Retinal pigment epithelial cell (primary cell): ENCODE measurements around the gene DLGAP3.

Source experiments
- DNase-seq: peaks from one replicate; pipeline ENCODE4 v3.0.0-alpha.2; 2010; ENCODE audit warnings: low read depth
- H3K4me3 ChIP-seq: 2 replicates; pipeline ENCODE4 v1.5.1; 2011; ENCODE audit warnings: mild to moderate bottlenecking, low read length, control low read depth, moderate library complexity
- TF ChIP-seq, protein P1 (sequence below): conservative IDR thresholded peaks from 2 replicates; pipeline ENCODE4 v1.5.1; 2011; ENCODE audit warnings: low read depth, low read length, control low read depth, inconsistent platforms

Gene DLGAP3

DNA sequence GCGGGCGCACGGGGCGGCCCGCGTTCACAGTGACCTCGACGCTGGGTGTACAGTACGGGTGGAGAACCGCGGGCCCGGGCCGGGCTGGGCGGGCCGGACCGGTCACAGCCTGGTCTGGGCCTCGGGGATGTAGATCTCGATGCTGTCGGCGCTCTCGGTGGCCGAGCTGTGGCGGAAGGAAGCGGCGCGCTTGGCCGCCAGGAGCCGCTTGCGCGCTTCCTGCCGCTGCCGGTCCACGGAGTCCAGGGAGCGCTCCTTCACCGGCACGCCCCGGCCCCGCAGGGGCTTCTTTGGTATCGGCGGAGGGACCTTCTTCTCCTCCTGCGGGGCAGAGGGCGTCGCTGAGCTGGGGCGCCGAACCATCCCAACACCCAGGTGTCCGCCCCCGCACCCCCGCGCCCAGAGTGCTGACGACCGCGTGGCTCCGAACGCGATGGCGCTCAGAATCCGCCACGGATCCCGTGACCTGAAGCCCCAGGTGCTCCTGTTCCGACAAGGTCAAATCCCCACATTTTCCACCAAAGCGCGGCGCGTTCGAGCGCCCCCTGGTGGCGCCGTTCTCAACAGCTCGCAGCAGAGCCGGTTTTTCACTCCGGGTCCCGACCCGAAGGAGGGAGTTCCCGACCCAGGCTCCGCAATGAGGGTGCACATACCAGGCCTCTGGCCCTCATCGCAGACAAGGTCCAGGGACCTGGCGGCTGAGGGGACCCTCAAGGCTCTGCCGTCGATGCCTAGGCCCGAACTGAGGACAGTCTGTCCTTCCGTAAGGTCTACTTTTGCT, 63.3 kb downstream of the DLGAP3 start:
- TF ChIP-seq, protein P1, sequence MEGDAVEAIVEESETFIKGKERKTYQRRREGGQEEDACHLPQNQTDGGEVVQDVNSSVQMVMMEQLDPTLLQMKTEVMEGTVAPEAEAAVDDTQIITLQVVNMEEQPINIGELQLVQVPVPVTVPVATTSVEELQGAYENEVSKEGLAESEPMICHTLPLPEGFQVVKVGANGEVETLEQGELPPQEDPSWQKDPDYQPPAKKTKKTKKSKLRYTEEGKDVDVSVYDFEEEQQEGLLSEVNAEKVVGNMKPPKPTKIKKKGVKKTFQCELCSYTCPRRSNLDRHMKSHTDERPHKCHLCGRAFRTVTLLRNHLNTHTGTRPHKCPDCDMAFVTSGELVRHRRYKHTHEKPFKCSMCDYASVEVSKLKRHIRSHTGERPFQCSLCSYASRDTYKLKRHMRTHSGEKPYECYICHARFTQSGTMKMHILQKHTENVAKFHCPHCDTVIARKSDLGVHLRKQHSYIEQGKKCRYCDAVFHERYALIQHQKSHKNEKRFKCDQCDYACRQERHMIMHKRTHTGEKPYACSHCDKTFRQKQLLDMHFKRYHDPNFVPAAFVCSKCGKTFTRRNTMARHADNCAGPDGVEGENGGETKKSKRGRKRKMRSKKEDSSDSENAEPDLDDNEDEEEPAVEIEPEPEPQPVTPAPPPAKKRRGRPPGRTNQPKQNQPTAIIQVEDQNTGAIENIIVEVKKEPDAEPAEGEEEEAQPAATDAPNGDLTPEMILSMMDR = peak; percentile 96
- no peak for DNase-seq
- H3K4me3 ChIP-seq = peak overlapping the region; percentile 61

DNA sequence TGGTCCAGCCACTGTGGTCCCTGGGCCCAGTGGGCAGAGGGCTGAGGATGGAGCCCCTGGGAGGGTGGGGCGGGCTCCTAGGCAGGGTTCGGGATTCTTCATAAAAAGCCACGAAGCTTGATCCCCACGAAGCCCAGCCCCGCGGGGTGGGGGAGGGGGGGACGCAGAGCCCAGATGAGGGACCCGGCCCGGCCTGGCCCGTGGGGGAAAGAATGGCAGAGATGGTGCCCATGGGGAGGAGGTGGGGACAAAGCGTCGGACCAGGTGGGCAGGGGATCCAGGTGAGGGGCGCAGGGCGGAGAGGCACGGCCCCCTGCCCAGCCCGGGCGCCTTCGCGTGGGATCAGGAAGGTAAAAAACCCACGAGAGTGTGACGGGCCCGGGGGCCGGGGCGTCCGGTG, 63.9 kb downstream of the DLGAP3 start:
- DNase-seq = no peak
- TF ChIP-seq, protein P1 = no peak
- peak overlapping the region; percentile 61 for H3K4me3 ChIP-seq

DNA sequence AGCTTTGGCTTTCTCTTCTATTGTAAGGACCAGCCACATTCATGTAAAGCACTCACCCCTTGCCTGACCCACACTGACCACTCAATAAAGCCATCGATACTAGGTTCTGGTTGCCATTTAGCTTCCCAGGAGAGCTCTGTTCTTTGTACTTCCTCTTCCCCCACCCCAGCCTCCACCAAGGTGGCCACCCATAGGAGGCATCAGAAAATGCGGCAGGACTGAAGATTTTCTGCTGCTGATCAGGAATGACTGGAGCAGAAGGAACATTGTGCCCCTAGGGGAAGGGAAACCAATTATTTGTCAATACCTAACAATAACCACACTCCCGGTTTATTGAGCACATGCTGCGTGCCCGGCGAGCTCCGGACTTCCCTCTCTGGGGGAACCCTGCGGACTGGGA, 64.7 kb downstream of the DLGAP3 start:
- TF ChIP-seq, protein P1 = no peak
- no peak overlapping the region for H3K4me3 ChIP-seq
- DNase-seq = no peak

DNA sequence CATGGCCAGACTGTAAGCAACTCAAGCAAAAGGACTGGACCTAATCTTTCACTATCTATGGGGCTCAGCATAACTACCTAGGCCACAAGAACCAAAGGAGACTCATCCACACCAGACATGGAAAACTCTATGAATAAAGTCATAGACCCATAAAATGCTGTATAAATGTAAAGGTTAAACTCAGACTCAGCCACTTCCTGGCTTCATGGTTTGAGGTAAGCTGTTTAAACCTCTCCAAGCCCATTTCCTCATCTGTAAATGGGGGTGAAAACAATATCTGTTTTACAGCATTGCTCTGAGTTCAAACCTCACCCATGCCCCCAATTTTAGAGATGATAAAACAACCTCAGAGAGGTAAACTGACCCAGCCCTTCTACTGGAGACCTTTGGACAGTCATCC, 65.9 kb downstream of the DLGAP3 start:
- H3K4me3 ChIP-seq = no peak overlapping the region
- TF ChIP-seq, protein P1 = no peak
- DNase-seq = no peak

DNA sequence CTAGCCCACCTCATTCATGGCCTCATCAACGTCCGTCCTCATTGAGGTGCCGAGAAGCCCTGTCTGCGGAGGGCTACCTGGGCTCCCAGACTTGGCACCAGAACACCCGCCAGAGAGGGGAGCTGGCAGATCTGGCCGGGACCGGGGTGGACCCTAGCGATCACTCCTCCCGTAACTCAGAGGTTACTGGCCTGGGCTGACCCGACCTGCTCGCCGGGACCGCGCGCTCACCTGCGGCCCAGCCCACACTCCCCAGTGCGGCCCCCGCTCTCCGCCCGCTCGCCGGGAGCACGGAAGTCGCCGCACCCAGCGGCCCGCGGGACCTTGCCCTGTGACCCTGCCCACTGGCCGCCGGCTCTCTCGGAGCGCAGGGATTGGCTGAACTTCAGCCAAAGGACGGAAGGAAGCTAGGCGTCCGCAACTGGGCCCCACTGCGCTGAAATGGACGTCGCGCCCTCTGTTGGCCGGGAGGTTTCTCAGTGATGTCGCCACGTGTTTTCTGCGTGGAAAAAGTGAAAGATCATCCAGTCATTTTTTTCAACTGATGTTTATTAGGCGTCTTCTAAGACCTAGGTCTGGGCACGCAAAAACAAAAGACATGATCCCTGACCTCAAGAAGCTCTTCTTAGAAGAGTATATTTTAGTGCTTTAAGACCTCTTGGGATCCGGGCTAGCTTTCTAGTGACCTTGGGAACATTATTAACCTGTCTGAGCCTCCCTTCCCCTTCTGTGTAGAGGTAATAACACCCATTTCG, 69.8 kb downstream of the DLGAP3 start, which contains the start of gene SMIM12:
Gene SMIM12, minus strand, starts transcription at position 304 of the 755 bp plus-strand sequence. CDS start 3,772 bp downstream, outside the sequence.
- DNase-seq = peak; percentile 64
- TF ChIP-seq, protein P1 = peak; percentile 78
- peak within 1 kb of the TSS; percentile 99 for H3K4me3 ChIP-seq

DNA sequence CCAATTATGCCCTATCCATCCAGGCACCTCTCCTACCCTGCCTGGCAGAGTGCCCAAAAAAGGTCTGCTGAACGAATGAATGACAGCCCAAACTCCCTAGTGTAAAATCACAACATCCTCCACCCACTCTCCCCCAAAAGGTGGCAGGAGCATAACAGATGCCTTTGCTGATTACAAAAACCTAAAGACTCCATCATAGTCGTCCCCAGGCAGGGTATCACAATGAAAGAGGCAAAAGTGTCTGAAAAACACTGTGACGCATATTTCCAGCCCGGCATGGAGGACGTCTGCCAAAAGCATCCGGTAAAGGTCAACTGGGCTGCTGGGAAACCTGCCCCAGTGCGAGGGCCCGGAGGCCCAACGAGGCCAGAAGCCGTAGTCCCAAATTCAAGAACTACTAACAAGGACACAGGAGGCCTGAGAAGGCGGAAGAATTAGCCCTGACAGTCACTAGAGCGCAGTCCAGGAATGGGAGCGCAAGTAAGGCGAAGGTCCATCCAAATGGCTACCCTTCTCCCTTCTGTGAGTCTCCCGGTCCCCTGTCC, 70.5 kb downstream of the DLGAP3 start:
- TF ChIP-seq, protein P1 = no peak
- peak overlapping the region; percentile 99 for H3K4me3 ChIP-seq
- no peak for DNase-seq
